GM18907 (cell line): Measurements from ENCODE around the gene DSC2.
"Not testable (repeated sequence)": the region's sequence is repeated elsewhere in the genome, so short reads cannot be mapped to it uniquely, and the experiment has no call there.

Source experiments
- ATAC-seq: cut with Tn5 transposase; IDR thresholded peaks from one replicate; pipeline ENCODE4 v1.9.1; 2021; ENCODE audit warnings: mild to moderate bottlenecking, moderate library complexity; ENCODE audit not compliant: unreplicated experiment

Gene DSC2

GRCh38 chr18:31045599-31045998, 56.6 kb downstream of the DSC2 start:
- ATAC-seq: no peak

- no peak for ATAC-seq
Measured at GRCh38 chr18:31044926-31045325, 57.3 kb downstream of the DSC2 start.

- ATAC-seq: no peak
Measured at GRCh38 chr18:31043709-31044108, 58.5 kb downstream of the DSC2 start.

GRCh38 chr18:31042406-31043181, 59.6 kb downstream of the DSC2 start, which contains the start of gene DSC3:
TSS of gene DSC3 (minus strand) at chr18:31042742. CDS start at chr18:31042660, 82 bp downstream.
- no peak for ATAC-seq

GRCh38 chr18:31042084-31042405, 60.2 kb downstream of the DSC2 start:
- ATAC-seq: no peak

- ATAC-seq: no peak
Measured at GRCh38 chr18:31041271-31042083, 60.7 kb downstream of the DSC2 start.

GRCh38 chr18:31040686-31041270, 61.4 kb downstream of the DSC2 start:
- ATAC-seq: no peak

- no peak for ATAC-seq
Measured at GRCh38 chr18:31039426-31039825, 62.8 kb downstream of the DSC2 start.

- ATAC-seq: not testable (repeated sequence)
Measured at GRCh38 chr18:31037686-31038085, 64.5 kb downstream of the DSC2 start.

- ATAC-seq: no peak
Measured at GRCh38 chr18:31034541-31034940, 67.7 kb downstream of the DSC2 start.

GRCh38 chr18:31030574-31031278, 71.5 kb downstream of the DSC2 start:
- no peak for ATAC-seq

- ATAC-seq: no peak
Measured at GRCh38 chr18:31015715-31016434, 86.3 kb downstream of the DSC2 start.

- ATAC-seq: not testable (repeated sequence)
Measured at GRCh38 chr18:31011455-31011854, 90.8 kb downstream of the DSC2 start.

- ATAC-seq: no peak
Measured at GRCh38 chr18:31010601-31011000, 91.6 kb downstream of the DSC2 start.
